Left lung (tissue), 10 donors: ENCODE results near the gene MTFR1L. TPM values are rescaled to one million over a fixed set of nuclear protein-coding genes. Genes with fewer than 3 reads are reported as not detected.

Experiments used
- ATAC-seq: fragments of 200-7000 bp; cut with Tn5 transposase; one replicate; pipeline ENCODE4 v1.9.1; 2020; ENCODE audit warnings: moderate library complexity
- DNase-seq, 4 donors: peaks; one replicate each; pipeline ENCODE4 v3.0.0-alpha.2; 2013 to 2020
- H3K27ac ChIP-seq, 2 donors: fragments of 200-600 bp; sonication (generic) in 1 of 2; one replicate each; pipeline versions ENCODE4 v1.5.0 to v1.8.0; 2020 to 2021
- H3K27me3 ChIP-seq, 2 donors: fragments of 200-600 bp; sonication (generic) in 1 of 2; one replicate each; pipeline versions ENCODE4 v1.5.0 to v1.8.0; 2020 to 2021
- H3K36me3 ChIP-seq, 2 donors: fragments of 200-600 bp; sonication (generic) in 1 of 2; one replicate each; pipeline versions ENCODE4 v1.5.0 to v1.8.0; 2020 to 2021
- H3K4me1 ChIP-seq, 2 donors: fragments of 200-600 bp; one replicate each; pipeline ENCODE4 v1.8.0; 2021
- H3K4me3 ChIP-seq, 2 donors: fragments of 200-600 bp; sonication (generic) in 1 of 2; one replicate each; pipeline versions ENCODE4 v1.5.0 to v1.8.0; 2020 to 2021; ENCODE audit warnings: mild to moderate bottlenecking in 1 of 2
- H3K9me3 ChIP-seq, 2 donors: fragments of 200-600 bp; sonication (generic) in 1 of 2; one replicate each; pipeline versions ENCODE4 v1.5.0 to v1.8.0; 2020 to 2021
- intact Hi-C, 2 donors: fragments of 100-400 bp; cut with DNase I; formaldehyde crosslinking; loops; one replicate each; pipeline versions ENCODE4 v1.11.2 to v1.14.2; 2022
- polyA plus RNA-seq, 6 donors: library from polyadenylated mRNA; unstranded; fragments of 120-200 nt; gene quantifications; one replicate each; pipeline ENCODE4 v1.2.1, GENCODE V29; 2013; ENCODE audit not compliant: insufficient read length in 6 of 6
- total RNA-seq, 2 donors: library from RNA; stranded (reverse); fragmentation: NEBNext Ultra II Directional; extraction: Animal tissue kit (Norgen Biotek cat#: 25700); gene quantifications; one replicate each; pipeline ENCODE4 v1.2.1, GENCODE V29; 2021
- TF ChIP-seq, protein P1 (sequence below), 2 donors: fragments of 200-600 bp; sonication (generic) in 1 of 2; IDR thresholded peaks; one replicate each; pipeline versions ENCODE4 v1.5.0 to v1.8.0; 2021; ENCODE audit warnings: antibody characterized with exemption in 2 of 2
- donor health status: DM: no; HTN: yes; CAD: no.
- donor health status: DM: no; HTN: no; CAD: no.

Gene MTFR1L
- total and polyA plus RNA-seq, 8 donors = 44.5 to 88.4 (median 79.3) TPM

DNA sequence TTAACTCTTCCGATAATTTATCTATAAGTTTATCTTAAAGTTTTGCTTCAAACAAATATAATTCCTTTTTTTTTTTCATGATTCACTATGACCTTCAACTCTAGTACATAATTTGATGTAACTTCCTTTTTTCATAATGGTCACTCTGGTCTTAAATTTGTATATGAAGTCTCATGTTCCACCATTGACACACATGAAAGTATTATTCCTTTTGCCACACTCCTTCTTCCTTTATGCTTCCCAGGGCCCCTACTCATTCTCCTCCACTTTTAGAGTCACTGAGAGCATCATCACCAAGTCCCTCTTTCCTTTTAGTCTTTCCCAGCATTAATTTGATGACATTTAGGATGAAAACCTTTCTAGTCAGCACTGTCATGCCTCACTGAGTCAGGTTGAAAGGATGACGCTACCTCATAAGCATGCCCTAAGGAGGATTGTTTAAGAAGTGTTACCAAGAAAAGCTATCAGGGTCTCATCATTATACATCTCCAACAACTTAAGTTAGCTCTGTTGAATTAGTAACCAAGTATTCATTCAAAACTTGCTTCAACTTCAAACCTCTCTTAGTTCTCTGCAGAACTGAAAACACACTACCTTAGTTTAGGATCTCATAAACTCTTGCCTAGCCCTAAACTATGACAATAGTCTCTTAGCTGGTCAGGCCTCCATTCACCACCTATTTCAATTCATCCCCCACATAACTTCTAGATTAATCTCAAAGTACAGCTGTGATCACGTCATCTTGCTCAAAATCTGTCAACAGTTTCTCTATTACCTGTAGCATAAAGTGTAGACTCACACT is 25.0 kb downstream of the MTFR1L start:
- intact Hi-C loops = no loop called here

DNA sequence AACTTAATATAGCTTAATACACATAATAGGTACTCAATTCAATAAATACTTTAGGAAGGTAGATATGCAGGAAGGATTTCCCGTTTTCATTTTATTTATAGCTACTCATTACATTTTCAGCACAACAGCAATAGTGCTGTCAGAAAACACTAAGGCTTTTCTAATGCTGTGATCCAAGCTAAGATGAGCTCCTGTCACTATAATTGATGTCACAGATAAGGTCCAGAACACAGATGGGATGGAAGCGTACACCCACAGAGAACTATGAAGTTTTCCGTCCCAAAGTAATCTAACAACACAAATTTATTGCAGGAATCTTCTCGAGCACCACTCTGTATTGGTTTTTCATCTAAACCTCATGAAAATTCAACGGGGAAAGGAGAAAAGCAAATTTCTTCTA is 25.9 kb downstream of the MTFR1L start:
- Histone ChIP-seq H3K4me1 (no peaks in the 10 kb centered on the region), H3K4me3 (no peak overlapping the region), H3K27me3 (no peaks in the 10 kb centered on the region), H3K9me3 (no peaks in the 10 kb centered on the region), H3K36me3 (no peaks in the 10 kb centered on the region), H3K27ac (no peak overlapping the region)
- ATAC-seq (no peak), DNase-seq (no peak)
- TF ChIP-seq, protein P1, sequence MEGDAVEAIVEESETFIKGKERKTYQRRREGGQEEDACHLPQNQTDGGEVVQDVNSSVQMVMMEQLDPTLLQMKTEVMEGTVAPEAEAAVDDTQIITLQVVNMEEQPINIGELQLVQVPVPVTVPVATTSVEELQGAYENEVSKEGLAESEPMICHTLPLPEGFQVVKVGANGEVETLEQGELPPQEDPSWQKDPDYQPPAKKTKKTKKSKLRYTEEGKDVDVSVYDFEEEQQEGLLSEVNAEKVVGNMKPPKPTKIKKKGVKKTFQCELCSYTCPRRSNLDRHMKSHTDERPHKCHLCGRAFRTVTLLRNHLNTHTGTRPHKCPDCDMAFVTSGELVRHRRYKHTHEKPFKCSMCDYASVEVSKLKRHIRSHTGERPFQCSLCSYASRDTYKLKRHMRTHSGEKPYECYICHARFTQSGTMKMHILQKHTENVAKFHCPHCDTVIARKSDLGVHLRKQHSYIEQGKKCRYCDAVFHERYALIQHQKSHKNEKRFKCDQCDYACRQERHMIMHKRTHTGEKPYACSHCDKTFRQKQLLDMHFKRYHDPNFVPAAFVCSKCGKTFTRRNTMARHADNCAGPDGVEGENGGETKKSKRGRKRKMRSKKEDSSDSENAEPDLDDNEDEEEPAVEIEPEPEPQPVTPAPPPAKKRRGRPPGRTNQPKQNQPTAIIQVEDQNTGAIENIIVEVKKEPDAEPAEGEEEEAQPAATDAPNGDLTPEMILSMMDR (IDR thresholded peaks at IDR 0.05) = no peak
- intact Hi-C loops = no loop called here

More for the DNA sequence above, 25.0 kb downstream of the MTFR1L start:
- DNase-seq (no peak), ATAC-seq (no peak)
- no peaks in the 10 kb centered on the region for H3K27me3 ChIP-seq
- TF ChIP-seq, protein P1 (IDR thresholded peaks at IDR 0.05) = no peak
- H3K36me3 ChIP-seq = no peaks in the 10 kb centered on the region
- no peak overlapping the region for H3K27ac ChIP-seq
- no peaks in the 10 kb centered on the region for H3K4me1 ChIP-seq
- no peaks in the 10 kb centered on the region for H3K9me3 ChIP-seq
- H3K4me3 ChIP-seq = no peak overlapping the region

DNA sequence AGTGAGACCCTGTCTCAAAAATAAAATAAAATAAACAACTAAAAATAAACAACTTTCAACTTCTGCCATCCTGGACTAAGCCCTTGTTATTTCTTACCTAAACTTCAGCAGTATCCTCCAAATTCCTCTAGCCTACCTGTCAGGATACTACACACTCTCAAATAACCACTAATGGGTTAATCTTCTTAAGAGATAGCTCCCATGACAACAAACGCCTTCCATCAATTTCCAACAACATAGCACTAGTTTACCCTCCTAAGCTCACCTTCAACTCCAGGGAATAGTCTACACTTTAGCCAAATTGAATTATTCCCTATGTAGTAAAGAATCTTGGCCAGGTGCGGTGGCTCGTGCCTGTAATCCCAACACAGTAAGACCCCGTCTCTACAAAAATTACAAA is 28.2 kb downstream of the MTFR1L start:
- no peak for ATAC-seq
- H3K36me3 ChIP-seq = no peaks in the 10 kb centered on the region
- no peak for DNase-seq
- H3K4me1 ChIP-seq = no peaks in the 10 kb centered on the region
- TF ChIP-seq, protein P1 (IDR thresholded peaks at IDR 0.05) = no peak
- H3K9me3 ChIP-seq = no peaks in the 10 kb centered on the region
- no peaks in the 10 kb centered on the region for H3K27me3 ChIP-seq
- intact Hi-C loops = no loop called here
- no peak overlapping the region for H3K27ac ChIP-seq
- H3K4me3 ChIP-seq = no peak overlapping the region

DNA sequence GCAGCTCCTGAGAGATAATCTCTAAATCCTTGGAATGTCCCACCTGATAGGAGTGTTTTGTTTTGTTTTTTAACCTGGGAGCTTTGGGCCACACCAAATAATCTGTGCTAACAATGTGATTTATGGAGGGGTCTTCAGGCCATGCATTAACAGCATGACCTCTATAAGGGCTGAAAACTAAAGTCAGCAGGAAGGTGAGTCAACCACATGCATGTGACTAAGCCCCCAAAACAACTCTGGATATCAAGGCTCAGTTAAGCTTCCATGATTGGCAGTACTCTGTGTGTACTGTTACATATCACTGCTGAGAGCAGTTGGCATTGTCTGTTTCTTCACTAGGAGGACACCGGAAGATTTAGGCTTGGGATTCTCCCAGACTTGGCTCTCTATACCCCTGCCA is 28.8 kb downstream of the MTFR1L start:
- no peak overlapping the region for H3K4me3 ChIP-seq
- ATAC-seq (no peak), DNase-seq (no peak)
- no peaks in the 10 kb centered on the region for H3K27me3 ChIP-seq
- H3K27ac ChIP-seq = no peak overlapping the region
- H3K4me1 ChIP-seq = no peaks in the 10 kb centered on the region
- no peaks in the 10 kb centered on the region for H3K9me3 ChIP-seq
- TF ChIP-seq, protein P1 (IDR thresholded peaks at IDR 0.05) = no peak
- H3K36me3 ChIP-seq = no peaks in the 10 kb centered on the region
- intact Hi-C loops = no loop called here

DNA sequence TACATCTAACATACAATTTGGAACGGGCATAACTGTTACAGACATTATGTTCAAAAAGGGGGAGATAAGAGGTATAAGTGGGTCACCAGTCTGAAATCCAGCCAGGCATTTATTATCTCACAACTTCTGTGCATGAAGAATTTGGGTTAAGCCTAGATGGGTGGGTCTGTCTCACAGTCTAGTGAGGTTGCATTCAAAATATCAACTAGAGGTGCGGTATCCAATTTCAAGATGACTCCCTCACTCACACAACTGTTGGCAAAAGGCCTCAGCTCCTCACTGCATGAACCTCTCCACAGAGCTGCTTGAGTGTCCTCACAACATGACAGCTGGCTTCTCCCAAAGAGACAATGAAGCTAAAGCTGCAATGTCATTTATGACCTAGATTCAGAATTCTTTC is 34.8 kb downstream of the MTFR1L start:
- TF ChIP-seq, protein P1 (IDR thresholded peaks at IDR 0.05) = no peak
- intact Hi-C loops = no loop called here
- Histone ChIP-seq H3K9me3 (no peaks in the 10 kb centered on the region), H3K4me1 (peaks cover 0 to 9% of the 10 kb centered on the region in 2 donors), H3K27ac (no peak overlapping the region), H3K4me3 (no peak overlapping the region), H3K27me3 (no peaks in the 10 kb centered on the region), H3K36me3 (no peaks in the 10 kb centered on the region)
- ATAC-seq (no peak), DNase-seq (no peak)
